Esophagus muscularis mucosa (tissue), 2 donors: ENCODE results near the gene LAGE3.

ENCODE experiments used
- POLR2A ChIP-seq: fragments of 450-650 bp; IDR thresholded peaks from one replicate; pipeline ENCODE4 v1.6.1; 2017; ENCODE audit warnings: antibody characterized with exemption, moderate library complexity, mild to moderate bottlenecking, low read depth
- POLR2AphosphoS5 ChIP-seq, 2 donors: sonication (generic); formaldehyde crosslinking; IDR thresholded peaks; one replicate each; pipeline ENCODE4 v1.6.1; 2017; ENCODE audit warnings: antibody characterized with exemption in 2 of 2

DNA sequence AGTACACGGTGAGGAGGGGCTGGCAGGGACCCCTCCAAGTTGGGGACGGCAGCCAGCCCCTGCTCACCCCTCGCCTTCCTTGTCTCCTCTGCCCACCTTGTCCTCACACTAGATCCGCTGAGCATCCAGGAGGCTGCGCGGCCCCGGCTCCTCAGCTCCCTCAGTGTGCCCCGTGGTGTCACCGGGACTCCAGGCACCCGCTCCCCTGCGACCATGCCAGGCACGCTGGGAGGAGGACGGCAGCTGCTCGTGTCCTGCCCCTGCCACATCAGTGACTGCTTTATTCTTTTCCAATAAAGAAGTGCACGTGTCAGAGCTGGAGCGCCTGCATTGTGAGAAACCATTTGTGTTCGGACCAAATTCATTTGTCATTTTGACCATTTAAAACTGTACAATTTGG is 28.8 kb downstream of the LAGE3 start:
- TF ChIP-seq POLR2A = no peak
- TF ChIP-seq POLR2AphosphoS5 (IDR thresholded peaks at IDR 0.05) = no peak
